Stimulated activated CD8-positive, alpha-beta memory T cell treated with anti-CD3 and anti-CD28 coated beads, Interleukin-4, amount 100 ng/mL, for 1 hour (primary cell): Measurements from ENCODE around the gene LGI4.
"Not testable (repeated sequence)": the region's sequence is repeated elsewhere in the genome, so short reads cannot be mapped to it uniquely, and the experiment has no call there.

Experiments
- DNase-seq, 2 donors: peaks; one replicate each; pipeline ENCODE4 v3.0.0-alpha.2; 2020; ENCODE audit warnings: low read depth in 2 of 2, low spot score in 1 of 2

The LGI4 gene

DNA sequence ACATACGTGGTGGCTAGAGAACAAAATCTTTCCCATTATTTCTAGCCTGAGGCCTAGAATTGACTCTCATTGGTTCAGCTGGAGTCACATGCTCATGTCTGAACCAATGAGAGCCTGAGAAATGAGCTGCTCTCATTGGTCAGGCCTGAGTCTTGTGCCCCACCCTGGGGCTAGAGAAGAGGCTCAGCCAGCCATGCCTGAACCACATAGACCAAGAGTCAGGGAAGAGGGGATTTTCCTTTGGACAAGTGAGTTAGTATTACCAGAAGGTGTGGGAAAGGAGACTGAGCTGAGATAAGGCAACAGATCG lies 26.5 kb upstream of the LGI4 start:
- no peak for DNase-seq

DNA sequence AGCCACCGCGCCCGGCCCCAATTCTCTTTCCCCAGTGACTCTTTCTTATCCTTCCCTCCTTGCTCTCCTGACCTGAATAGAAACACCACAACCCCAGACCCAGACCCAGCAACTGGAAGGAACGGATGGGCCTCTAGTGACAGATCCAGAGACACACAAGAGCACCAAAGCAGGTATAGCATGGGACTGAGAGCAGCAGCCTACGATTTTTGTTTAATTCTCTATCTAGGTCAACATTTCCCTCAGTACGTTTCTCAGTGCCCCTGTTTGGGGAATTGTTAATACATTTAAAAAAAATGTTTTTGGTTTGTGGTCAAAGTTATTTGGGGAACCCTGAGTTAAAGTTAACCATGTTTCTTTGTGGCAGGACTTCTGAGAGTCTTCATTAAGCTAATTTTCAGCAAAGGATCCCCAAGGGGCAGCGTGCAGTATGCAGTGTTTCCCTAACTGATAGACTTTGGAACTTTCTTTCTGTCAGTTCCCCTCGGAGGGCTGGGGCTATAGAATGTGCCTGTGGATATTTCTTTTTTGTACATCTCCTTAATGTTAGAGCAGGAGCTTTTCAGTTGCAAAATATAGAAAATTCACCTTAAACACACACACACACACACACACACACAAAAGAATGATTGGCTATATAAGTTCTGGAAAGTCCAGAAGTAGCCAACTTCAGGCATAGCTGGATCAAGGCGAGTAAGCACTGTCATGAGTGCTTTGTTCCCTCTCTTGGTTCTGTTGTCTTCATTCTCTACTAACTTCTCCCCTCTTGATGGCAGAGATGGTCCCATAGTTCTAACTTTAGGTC lies 26.0 kb upstream of the LGI4 start:
- DNase-seq = no peak

DNA sequence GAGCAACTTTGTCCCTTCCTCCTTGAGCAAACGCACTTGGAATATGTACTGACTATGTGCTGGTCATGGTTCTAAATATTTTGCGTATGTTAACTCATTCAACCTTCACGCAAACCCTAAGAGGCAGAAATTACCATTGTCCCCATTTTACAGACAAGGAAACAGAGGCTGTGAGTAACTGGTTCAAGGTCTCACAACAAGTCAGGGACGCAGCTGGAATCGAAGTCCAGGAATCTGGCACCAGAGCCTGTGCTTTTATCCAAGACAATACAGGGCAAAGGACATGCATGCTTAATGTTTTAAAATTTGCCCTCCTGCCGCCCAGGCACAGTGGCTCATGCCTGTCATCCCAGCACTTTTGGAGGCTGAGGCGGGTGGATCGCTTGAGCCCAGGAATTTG lies 24.7 kb upstream of the LGI4 start:
- no peak for DNase-seq

DNA sequence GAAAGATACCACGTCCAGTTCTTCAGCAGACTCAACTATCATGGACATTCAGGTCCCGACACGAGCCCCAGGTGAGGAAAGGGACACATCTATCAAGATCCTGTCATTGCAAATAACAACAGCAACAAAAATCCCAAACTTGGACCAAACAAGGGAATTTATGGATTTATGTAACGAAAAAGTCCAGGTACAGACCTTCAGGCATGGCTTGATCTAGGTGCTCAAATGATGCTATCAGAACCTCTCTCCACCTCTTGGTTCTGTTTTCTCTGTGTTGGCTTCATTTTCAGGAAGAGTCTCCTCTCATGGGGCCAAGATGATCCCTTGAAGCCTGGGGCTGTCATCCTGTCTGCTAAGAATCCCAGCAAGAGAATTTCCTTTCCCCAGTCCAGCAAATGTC lies 22.6 kb upstream of the LGI4 start:
- no peak for DNase-seq

DNA sequence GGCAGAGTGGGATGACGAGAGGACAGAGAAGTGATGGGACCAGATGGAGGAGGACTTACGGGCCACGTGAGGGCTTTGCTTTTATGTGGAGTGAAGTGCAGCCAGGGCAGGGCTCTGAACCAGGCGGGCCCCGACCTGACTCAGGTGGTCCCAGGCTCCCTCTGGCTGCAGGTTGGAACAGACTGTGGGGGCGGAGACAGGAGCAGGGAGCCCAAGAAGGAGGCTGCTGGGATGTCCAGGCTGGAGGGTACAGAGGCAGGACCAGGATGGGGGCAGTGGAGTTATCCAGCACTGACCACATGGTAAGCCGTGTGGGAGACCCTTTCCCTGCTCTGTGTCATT lies 21.8 kb upstream of the LGI4 start:
- no peak for DNase-seq

DNA sequence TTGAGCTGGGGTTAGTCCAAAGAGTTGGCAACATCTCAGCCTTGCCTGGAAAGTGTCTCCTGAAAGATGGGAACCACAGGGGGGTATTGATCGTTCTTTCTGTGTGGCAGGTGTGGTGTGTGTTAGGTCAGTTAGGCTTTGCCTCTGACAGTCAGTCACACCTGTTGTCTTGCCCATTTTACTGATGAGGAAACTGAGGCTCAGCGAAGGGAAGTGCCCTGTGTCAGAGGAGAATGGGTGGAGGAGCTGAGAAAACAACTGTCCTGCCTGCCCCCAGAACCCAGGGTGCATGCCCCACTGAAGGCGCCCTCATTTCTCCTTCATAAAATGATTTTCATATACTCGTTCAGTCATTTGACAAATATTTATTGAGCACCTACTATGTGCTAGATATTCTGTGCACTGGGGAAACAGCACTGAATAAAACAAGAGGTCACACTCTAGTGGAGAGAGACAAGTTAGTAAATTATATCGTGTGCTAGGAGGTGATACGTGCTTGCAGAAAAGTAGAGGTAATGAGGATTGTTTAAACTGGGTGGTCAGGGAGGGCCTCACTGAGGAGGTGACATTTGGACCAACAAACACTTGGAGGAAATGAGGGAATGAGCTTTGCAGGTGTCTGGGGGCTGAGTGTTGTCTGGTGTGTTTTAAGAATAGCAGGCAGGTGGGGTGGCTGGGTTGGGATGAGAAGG lies 21.3 kb upstream of the LGI4 start:
- DNase-seq = no peak

DNA sequence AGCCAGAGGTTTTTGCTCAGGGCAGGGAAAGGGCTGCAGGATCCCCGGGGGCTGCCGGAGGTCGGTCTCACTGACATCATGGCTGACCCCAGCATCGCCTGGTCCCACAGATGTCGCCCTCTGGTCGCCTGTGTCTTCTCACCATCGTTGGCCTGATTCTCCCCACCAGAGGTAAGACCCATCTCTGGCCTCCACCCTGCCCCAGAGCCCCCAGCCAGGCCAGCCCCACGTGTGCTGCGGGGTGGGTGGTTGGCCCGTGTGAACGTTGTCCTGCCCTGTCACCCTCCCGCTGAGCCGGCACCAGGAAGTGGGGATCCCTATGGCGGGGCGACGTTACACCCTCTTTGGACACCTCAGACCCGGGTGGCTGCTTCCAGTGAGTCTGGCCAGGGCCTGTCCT lies 20.6 kb upstream of the LGI4 start:
- no peak for DNase-seq

DNA sequence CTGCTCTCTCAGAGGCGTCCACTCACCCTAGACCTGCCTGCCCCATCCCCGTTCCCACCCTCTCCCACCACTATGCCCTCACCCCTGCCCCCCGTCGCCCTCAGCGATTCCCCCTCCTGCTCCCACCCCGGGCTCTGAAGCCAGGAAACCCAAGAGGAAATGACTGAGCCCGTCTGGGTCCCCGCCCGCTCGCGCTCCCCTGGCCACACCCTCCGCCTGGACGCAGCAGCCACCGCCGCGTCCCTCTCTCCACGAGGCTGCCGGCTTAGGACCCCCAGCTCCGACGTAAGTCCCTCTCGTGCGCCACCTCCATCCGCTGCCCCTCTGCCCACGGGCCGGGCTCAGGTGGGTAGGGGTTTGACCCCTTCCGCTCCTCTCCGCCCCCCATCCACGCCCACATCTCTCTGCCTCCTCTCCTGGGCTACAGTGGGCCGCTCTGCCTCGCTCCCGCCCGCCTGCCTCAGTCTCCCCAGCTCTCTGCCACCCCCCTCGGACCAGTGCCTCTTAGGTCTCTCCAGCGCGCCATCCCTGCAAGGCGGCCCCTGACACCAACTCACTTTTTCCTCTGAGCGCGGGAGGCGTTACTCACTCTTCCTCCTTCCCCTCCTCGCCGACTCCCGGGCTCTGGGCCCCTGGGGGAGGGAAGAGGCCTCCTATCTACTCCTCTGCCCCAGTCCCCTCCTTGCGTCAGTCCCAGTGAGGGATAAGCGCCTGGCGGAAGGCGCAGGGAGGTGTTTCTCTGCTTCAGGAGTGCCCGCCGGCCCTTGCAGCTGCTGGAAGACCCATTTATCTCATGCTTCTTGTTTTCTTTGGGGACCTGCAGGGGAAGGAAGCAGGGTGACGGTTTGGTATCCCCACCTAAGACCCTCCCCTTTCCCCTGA lies 19.9 kb upstream of the LGI4 start, which contains the start of gene FXYD5:
TSS of gene FXYD5 (plus strand) at position 211 of the 882 bp plus-strand sequence. CDS start 816 bp downstream, outside the sequence.
- peak; percentile 67 to 68 for DNase-seq

DNA sequence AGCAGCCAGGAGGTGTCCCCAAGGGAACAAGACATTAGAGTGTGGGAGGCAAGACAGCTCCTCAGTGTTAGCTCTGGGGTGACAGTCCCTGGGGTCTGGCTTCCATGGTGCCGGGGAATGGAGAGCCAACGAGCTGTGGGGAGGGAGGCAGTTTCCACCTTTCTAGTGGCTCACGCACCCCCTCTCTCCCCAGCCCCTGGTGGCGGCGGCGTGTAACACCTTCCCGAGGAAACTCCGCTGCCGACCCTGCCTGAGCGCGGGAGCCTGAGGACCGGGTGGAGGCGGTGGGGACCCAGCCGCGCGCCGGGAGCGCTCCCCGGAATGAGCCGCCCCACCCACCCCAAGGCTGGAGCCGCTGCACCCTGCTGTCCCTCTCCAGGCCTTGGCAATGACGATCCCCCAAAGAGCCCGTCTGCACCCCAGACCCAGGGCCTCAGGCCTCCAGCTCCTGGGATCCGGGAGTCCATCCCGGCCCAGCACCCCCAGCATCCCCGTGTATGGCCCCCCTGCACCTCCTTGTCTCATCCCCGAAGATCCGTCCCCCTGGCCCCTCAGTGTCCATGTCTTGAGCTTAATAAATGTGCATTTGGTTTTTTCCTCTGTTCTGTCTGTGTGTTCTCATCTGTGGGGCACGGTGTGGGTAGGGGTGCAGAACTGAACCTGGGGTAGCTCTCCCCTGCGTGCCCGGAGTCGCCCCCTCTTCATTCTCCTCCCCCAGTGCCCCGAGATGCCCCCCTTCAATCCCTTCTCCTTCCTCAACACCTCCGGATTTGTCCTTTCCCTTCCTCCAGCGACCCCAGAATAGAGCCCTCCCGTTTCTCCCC lies 19.1 kb upstream of the LGI4 start:
- peak; percentile 46 to 59 for DNase-seq

DNA sequence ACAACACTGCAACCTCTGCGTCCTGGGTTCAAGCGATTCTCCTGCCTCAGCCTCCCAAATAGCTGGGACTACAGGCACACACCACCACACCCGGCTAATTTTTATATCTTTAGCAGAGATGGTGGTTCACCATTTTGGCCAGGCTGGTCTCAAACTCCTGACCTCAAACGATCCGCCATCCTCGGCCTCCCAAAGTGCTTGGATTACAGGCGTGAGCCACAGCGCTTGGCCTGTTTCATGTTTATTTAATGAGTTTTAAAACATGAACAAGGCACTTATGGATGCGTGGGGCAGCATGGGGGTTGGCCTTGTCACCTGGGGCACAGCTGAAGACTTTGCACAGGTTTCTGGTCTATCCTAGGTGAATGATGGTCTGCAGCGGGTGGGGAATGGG lies 18.3 kb upstream of the LGI4 start:
- not testable (repeated sequence) for DNase-seq

DNA sequence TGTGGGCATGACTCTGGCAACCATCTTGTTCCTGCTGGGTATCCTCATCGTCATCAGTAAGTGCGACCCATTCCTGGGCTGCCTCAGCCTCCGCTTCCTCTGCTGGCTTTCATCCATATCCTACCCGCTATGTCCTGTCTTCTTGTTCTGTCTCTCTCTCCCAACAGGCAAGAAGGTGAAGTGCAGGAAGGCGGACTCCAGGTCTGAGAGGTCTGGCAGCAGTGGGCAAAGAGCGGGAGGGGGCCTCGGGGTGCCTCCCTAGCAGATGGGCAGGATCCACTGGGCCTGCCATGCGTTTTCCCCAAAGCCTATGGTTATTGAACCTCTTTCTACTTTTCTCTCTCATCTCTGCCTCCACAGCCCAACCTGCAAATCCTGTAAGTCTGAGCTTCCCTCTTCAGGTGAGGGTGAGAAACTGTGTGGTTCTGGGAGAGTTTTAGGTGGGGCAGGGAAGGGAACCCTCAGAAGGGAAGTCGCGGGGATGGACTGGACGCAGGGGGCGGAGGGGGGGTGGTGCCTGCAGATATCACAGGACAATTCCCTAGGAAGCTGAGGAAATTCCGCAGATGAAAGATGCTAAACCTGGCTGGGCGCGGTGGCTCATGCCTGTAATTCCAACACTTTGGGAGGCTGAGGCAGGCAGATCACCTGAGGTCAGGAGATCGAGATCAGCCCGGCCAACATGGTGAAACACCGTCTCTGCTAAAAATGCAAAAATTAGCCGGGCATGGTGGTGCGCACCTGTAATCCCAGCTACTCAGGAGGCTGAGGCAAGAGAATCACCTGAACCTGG lies 16.6 kb upstream of the LGI4 start:
- DNase-seq = no peak

DNA sequence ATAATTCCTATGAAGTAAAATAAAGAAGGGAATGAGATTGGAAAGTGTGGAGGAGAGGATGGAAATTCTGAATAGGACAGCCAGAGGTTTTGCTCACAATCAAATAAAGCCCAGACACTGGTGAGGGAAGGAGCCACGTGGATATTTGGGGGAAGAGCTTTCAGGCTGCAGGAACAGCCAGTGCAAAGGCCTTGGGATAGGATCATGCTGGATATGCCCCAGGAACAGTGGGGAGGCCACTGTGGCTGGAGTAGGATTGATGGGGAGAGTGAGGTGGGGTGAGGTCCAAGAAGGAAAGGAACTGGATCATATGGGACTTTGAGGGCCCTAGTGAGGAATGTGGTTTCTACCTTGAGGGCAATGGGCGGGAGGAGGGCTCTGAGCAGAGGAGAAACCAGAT lies 15.6 kb upstream of the LGI4 start:
- DNase-seq = no peak

DNA sequence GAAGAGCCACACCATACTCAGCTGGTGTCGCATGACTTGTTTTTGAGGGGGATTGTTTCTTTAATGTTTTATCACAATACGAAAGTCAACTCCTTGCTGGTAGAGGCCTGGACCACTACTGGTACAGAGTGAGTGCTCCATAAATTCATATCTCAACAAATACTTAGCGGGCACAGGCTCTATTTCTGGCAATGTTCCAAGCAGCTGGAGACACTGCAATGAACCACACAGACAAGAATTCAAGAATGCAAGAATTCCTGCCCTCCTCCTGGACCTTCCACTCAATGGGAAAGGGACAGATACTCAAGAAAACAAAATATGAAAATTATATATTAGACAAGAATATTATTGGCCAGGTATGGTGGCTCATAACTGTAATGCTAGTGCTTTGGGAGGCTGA lies 14.6 kb upstream of the LGI4 start:
- no peak for DNase-seq

DNA sequence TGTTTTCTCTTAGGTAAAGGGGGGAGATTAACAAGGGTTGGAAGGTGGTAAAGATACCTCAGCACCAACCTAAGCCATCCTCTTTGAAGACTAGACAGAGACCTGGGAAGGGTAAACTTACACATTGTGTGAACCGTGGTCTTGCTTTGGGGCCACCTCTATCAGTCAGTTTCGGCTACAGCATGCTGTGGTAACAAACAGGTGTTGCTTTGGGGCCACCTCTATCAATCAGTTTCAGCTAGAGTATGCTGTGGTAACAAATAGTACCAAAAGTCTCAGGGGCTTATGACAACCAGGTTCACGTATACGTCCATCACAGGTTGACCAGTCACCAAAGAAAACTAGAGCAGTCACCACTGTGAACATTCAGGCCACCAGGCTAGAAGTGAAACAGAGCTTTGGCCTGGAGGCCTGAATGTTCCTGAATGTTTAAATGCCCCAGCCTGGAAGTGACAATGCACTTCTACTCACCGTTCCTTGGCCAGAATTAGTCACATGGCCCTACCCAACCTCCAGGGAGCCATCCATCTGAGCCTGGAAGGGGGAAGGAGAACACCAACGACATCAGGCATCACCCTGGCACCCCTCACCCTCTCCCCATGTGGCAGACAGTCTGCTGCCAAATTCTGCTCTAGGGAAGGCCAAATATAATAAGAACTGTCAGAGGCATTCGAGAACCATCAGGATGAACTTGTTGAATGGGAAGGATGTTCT lies 12.0 kb upstream of the LGI4 start:
- DNase-seq = no peak

DNA sequence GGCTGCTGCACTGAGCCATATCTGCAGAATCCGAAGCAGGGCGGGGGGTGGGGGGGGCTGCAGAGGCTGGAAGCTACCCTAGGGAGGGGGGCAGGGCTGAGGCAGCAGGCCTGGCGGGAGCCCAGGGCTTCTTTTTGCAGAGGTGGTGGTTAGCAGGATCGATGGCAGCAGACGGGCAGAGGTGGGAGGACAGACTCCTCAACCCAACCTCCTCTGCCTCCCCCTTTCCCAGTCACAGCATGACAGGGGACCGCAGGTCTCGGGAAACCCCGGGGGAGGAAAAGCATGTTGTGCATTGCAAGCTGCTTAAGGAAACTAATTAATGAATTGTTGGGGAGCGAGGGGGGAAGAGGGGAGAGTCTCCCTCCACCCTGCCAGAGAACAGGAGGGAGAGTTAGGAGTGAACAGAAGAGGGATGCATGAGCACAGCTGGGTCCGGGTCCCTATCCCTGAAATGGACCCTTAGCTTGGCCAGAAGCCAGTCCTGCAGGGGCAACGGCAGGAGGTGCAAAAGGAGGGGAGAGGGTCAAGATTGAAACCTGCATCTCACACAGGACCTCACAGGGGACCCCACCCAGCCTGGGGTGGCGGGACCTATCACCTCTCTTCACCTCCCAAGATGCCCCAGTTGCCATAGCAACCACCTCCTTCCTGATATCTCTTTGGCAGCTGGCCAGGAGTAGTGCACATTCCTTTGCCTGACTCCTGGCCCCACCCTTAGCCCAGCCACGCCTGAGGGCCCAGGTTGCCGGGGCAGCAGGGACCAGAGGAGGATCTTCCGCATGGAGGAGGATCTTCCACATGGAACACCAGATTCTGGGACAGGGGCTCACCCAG lies 10.0 kb upstream of the LGI4 start:
- DNase-seq = no peak

DNA sequence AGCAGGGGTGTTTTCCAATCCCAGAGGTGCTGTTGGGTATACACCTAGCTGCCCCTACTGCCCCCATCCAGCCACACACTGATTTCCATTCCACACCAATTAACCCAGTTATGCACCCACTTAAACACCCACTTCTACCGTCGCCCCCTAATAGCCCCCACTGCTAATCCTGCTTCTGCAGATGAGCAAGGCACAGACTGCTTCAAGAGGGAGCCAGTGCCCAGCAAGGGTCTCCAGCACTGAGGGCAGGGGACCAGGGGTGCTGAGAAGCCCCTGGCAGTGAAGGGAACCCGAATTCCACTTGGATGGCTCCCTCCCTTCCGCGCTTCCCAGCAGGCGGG lies 9.4 kb upstream of the LGI4 start:
- DNase-seq = no peak

DNA sequence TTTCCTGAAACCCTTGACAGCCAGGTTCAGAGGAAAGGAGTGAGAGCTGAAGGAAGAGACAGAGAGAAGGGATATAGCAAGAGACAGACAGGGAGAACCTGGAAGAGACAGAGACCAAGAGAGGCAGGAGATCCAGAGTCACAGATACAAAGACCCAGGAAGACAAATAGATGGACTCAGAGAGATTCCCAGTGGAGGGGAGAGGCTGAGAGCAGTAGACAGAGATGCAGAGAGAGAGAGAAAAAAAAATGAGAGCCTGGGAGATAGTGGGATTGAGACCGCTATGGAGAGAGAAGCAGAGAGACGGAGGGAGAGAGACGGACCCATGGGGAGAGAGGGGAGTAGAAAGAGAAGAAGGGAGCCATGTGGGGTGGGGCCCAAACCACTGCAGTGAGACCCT lies 9.0 kb upstream of the LGI4 start:
- no peak for DNase-seq

DNA sequence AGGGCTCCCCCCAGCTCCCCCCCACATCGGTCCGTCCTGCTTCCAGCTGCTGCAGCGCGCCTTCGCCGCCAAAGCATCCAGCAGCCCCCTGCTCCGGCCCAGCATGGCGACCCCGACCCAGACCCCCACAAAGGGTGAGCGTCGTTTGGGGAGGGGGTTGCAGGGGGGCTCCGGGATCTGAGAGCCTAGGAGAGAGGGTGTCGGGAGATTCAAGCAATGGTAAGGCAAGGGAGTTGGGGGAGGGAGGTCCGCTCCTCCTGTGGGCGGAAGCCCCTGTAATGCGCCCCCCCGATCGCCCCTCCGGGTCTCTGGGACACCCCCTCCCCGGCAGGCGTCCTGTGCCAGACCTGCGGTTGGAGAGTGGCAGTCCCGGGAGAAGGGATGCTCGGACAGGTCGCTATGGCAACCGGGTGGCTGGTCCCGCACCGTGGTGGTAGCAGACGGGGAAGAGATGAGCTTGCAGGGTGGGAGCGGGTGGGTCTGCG lies 8.4 kb upstream of the LGI4 start, which contains the start of gene FXYD7:
TSS of gene FXYD7 (plus strand) at position 25 of the 485 bp plus-strand sequence. CDS start at position 104, 79 bp downstream.
- DNase-seq = no peak
